HG03469 (cell line): ENCODE measurements around the gene RECK.
A peak's percentile ranks its signal among the peaks of the same experiment; 100 is the strongest.
"Not testable (repeated sequence)": the region's sequence is repeated elsewhere in the genome, so short reads cannot be mapped to it uniquely, and the experiment has no call there.

Experiments
- ATAC-seq: cut with Tn5 transposase; IDR thresholded peaks from one replicate; pipeline ENCODE4 v1.9.1; 2021; ENCODE audit warnings: mild to moderate bottlenecking, moderate library complexity, moderate number of reproducible peaks; ENCODE audit not compliant: unreplicated experiment

Gene RECK

GRCh38 chr9:36110434-36110833, 73.7 kb downstream of the RECK start:
- no peak for ATAC-seq

- no peak for ATAC-seq
Measured at GRCh38 chr9:36112516-36112915, 75.8 kb downstream of the RECK start.

GRCh38 chr9:36113999-36114398, 77.3 kb downstream of the RECK start:
- ATAC-seq: no peak

GRCh38 chr9:36116593-36116992, 79.9 kb downstream of the RECK start:
- ATAC-seq: no peak

- no peak for ATAC-seq
Measured at GRCh38 chr9:36118201-36118600, 81.5 kb downstream of the RECK start.

GRCh38 chr9:36118706-36119105, 82.0 kb downstream of the RECK start:
- ATAC-seq: no peak

GRCh38 chr9:36119476-36119875, 82.8 kb downstream of the RECK start:
- ATAC-seq: no peak

GRCh38 chr9:36120705-36121104, 84.0 kb downstream of the RECK start:
- no peak for ATAC-seq

- no peak for ATAC-seq
Measured at GRCh38 chr9:36121971-36122370, 85.3 kb downstream of the RECK start.

GRCh38 chr9:36123515-36123914, 86.8 kb downstream of the RECK start:
- ATAC-seq: no peak

GRCh38 chr9:36125062-36125855, 88.5 kb downstream of the RECK start:
- ATAC-seq: no peak

- no peak for ATAC-seq
Measured at GRCh38 chr9:36126016-36126730, 89.5 kb downstream of the RECK start.

GRCh38 chr9:36127652-36128244, 91.0 kb downstream of the RECK start:
- no peak for ATAC-seq

GRCh38 chr9:36128349-36128748, 91.6 kb downstream of the RECK start:
- no peak for ATAC-seq

GRCh38 chr9:36129139-36129538, 92.4 kb downstream of the RECK start:
- ATAC-seq: no peak

- ATAC-seq: not testable (repeated sequence)
Measured at GRCh38 chr9:36131666-36132065, 95.0 kb downstream of the RECK start.

- no peak for ATAC-seq
Measured at GRCh38 chr9:36132086-36132485, 95.4 kb downstream of the RECK start.

GRCh38 chr9:36134761-36135505, 98.2 kb downstream of the RECK start:
- no peak for ATAC-seq

- ATAC-seq: no peak
Measured at GRCh38 chr9:36135741-36136271, 99.1 kb downstream of the RECK start.

- ATAC-seq: peak; percentile 83
Measured at GRCh38 chr9:36136272-36136893, 99.7 kb downstream of the RECK start, which contains the start of gene GLIPR2. Gene GLIPR2, plus strand, starts transcription at chr9:36136733. Its CDS starts 46 bp downstream, at chr9:36136779.
